GM18867 (cell line): Measurements from ENCODE around the gene MON1A.
"Not testable (repeated sequence)": the region's sequence is repeated elsewhere in the genome, so short reads cannot be mapped to it uniquely, and the experiment has no call there.

Source experiments
- ATAC-seq: cut with Tn5 transposase; IDR thresholded peaks from one replicate; pipeline ENCODE4 v1.9.1; 2021; ENCODE audit warnings: mild to moderate bottlenecking, moderate library complexity; ENCODE audit not compliant: unreplicated experiment

Gene MON1A

GRCh38 chr3:49929291-49930167 lies at the start of gene MON1A:
Gene MON1A (minus strand): TSS chr3:49929811. CDS start chr3:49913346, 16,465 bp downstream.
- peak; percentile 90 for ATAC-seq

DNA sequence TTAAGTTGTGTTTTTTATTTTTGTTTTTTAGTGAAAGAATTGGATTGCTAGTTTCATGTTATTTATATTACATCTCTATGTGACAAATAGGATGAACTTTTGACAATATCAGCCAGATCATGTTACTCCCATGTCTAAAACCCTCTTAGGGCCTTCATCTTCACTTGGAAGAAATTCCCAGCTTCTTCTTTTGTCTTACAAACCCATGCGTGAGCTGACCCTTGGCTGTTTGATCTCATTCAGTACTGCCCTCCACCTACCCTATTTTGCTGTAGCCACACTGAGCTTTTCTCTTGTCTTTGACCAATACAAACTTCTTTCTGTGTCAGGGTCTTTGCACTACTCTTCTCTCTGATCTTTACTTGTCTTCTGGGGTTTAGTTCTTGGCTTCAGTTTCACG lies 47.3 kb upstream of the MON1A start:
- ATAC-seq = no peak

GRCh38 chr3:49972656-49973055 lies 43.0 kb upstream of the MON1A start:
- no peak for ATAC-seq

GRCh38 chr3:49968346-49968745 lies 38.7 kb upstream of the MON1A start:
- ATAC-seq = no peak

DNA sequence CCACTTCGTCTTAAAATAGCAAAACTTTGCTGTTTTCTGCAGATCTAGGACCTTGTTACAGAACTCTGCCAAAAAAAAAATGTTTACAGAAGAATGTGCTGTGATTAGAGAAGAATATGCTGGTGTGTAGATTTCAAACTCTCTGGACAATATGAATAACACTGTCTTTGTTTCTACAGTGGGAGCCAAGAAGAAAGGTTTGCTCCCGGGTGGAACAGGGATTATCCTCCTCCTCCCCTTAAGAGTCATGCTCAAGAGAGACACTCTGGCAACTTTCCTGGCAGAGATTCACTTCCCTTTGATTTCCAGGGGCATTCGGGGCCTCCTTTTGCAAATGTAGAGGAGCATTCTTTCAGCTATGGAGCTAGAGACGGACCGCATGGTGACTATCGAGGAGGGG lies 37.7 kb upstream of the MON1A start:
- ATAC-seq = no peak

DNA sequence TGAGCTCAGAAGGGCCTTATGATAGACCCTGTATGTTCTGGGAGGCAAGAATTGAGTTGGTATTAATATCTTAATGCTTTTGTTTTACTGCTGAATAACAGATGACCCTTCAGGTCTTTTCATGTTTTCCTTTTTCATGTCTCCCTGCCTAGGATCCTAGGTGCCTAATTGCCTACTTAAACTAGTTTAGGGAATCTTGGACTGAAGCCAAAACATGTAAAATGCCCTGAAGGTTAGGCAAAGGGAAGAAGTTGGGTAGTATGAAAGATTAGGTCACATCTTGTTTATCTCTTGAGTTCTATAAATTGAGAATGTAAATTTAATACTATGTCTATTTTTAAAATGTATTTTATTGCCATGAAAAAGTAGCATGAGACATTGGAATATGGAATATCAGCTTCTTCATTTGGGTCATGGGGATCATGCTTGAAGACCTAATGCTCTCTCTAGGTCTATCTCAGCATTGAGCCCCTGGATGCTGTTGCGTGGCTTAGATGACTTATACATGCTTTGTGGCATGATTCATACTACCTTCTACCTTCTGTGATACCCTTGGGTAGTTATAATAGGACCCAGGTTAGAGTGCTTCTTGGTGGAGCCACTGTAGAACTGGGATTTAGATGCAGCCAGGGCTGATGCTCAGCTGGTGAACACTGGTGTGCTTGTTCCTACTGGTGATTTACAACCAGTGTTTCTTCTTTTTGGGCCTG lies 36.8 kb upstream of the MON1A start:
- no peak for ATAC-seq

DNA sequence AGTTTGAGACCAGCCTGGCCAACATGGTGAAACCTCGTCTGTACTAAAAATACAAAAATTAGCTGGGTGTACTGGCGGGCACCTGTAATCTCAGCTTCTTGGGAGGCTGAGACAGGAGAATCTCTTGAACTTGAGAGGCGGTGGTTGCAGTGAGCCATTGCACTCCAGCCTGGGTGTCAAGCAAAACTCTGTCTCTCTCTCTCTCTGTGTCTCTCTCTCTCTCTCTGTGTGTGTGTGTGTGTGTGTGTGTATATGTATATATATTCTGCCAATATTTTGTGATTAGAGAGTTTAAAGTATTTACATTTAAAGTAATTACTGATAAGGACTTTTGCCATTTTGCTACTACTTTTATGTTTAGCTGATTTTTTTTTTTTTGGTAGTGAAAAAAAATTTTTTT lies 26.0 kb upstream of the MON1A start:
- no peak for ATAC-seq

GRCh38 chr3:49952924-49953323 lies 23.3 kb upstream of the MON1A start:
- ATAC-seq = no peak

- no peak for ATAC-seq
These were observed 13.0 kb upstream of the MON1A start for GRCh38 chr3:49942651-49943050.

- peak; percentile 10 for ATAC-seq
These were observed 11.1 kb upstream of the MON1A start for GRCh38 chr3:49940667-49941249.

DNA sequence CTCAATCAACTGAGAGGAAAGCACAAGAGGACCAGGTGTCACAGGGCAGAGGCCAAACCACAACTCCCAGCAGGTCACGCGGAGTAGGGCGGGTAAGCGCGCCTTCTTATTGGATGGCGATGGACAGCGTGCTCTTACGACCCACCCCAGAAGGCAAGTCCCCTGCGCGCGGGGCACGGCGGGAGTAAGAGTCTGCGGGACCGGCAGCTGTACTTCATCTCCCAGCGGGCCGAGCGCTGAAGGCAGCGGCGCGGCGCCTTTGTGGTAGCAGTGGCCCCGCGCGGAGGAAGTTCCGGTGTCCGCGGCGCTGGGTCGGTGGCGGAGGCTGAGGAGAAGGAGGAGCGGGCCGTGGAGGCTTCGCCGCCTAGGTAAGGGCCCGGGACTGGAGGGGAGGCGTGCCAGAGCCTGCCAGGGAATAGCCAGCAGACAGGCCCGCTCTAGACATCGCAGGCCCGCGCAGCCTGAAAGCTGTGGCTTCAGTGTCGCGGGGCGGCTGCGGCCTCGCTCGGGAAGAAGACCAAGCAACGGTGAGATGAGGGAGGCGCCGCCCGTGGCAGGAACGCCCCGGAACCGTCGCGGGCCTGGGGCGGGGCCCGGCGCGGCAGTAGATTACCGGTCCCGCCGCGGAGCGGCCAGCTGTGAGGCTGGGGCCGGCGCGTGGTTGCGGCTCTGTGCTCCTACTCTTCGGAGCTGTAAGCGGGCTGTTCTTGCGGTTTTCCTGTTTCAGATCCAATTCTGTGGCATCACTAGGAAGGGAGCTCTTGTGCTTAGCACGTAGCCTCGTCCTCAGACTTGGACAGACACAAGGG lies 10.5 kb upstream of the MON1A start, which contains the start of gene RBM6:
Gene RBM6 (plus strand): TSS at position 293 of the 809 bp plus-strand sequence. CDS start 22,492 bp downstream, outside the sequence.
- ATAC-seq = peak; percentile 92

DNA sequence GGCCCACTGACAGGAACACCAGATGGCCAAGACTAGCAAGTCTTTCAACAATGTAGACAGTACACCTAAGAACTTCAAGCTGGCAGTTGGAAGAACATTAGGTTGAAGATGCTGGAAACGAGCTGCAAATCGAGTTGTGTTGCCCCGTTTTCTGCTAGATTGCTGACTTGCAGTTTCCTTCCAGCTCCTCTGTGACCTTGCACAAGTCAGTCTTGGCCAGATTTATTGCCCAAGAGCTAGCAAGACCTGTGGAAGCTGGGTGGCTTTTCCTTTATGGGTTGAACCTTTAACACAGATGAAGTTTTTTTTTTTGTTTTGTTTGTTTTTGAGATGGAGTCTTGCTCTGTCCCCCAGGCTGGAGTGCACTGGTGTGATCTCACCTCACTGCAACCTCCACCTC lies 7.5 kb upstream of the MON1A start:
- ATAC-seq = no peak

GRCh38 chr3:49932281-49932680 lies 2.7 kb upstream of the MON1A start:
- not testable (repeated sequence) for ATAC-seq

DNA sequence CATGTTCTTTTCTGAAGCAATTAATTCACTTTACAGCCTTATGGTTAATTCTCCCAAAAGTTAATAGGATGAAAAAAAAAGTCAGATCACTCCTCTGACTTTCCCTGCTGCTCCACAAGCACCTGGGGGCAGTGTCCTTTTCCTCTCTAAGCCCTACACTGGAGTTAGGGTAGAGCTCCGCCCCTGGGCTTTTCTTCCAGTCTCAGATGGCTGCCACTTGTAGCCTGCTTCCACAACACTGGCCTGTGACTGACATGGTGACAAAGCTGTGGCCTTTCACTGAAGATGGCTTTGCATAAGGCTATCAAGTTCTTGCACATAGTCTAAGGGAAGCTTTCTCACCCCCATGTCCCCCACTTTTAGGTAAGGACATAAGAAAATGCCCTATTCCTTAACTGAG lies 1.3 kb upstream of the MON1A start:
- no peak for ATAC-seq

DNA sequence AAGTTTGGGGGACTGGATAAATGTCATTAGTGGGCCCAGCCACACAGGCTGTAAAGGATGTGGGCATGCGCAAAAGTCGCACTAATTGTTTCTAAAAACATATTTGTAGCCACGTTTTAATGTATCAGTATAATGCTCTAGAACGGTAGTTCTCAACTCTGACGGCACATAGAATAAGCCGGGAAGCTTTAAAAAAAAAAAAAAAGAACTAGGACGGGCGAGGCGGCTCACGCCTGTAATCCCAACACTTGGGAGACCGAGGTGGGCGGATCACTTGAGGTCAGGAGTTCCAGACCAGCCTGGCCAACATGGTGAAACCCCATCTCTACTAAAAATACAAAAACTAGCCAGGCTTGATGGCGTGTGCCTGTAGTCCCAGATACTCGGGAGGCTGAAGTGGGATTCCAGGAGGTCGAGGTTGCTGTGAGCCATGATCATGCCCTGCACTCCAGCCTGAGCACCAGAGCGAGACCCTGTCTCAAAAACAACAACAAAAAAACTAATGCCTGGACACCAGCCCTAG lies 618 bp upstream of the MON1A start:
- no peak for ATAC-seq

GRCh38 chr3:49928481-49929017 lies 1.1 kb downstream of the MON1A start:
- ATAC-seq = no peak

- ATAC-seq = no peak
These were observed 1.8 kb downstream of the MON1A start for GRCh38 chr3:49927798-49928197.

GRCh38 chr3:49926117-49926728 lies 3.4 kb downstream of the MON1A start:
- no peak for ATAC-seq

DNA sequence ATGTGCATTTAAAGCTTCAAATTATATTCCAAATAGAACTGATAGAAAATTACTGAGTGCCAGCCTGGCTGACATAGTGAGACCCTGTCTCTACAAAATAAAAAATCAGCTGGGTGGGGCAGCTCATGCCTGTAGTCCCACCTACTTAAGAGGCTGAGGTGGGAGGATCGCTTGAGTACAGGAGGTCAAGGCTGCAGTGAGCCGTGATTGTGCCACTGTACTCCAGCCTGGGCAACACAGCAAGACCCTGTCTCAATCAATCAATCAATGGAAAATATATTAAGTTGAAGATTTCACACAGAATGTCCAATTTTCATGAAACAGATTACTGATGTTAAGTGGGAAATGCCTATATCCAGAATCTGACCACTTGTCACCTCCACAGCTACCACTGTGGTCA lies 4.1 kb downstream of the MON1A start:
- ATAC-seq = no peak

DNA sequence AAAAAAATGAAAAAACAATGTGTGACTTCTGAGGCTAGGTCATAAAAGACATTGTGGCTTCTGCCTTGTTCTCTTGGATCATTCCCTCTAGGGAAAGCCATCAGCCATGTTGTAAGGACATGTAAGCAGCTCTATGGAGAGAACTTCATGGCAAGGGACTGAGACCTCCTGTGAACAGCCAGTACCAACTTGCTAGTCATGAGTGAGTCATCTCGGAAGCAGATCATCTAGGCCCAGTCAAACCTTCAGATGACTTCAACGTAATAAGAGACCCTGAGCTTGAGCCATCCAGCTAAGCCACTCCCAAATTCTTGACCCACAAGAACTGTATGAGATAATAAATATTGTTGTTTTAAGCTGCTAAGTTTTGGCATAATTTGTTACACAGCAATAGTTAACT lies 4.9 kb downstream of the MON1A start:
- no peak for ATAC-seq
